T-helper 1 cell treated with Interleukin-12 subunit alpha and Interleukin-12 subunit beta and Interleukin-4 antibody, amounts not matched to agents 30 μg/mL and 1 μg/mL, for 36 hours (primary cell): ENCODE data around the gene ZNF316.
"Not testable (repeated sequence)": the region's sequence is repeated elsewhere in the genome, so short reads cannot be mapped to it uniquely, and the experiment has no call there.

ENCODE experiments used
- H3K27ac Mint-ChIP-seq: one replicate; pipeline ENCODE4 v1.8.0; 2021; ENCODE audit warnings: mild to moderate bottlenecking, mixed read lengths
- H3K27me3 Mint-ChIP-seq: one replicate; pipeline ENCODE4 v1.8.0; 2021; ENCODE audit warnings: low read depth, mixed read lengths
- H3K36me3 Mint-ChIP-seq: one replicate; pipeline ENCODE4 v1.8.0; 2021; ENCODE audit warnings: low read depth, mixed read lengths
- H3K4me1 Mint-ChIP-seq: one replicate; pipeline ENCODE4 v1.8.0; 2021; ENCODE audit warnings: low read depth, mixed read lengths
- H3K4me3 Mint-ChIP-seq: one replicate; pipeline ENCODE4 v1.8.0; 2021; ENCODE audit warnings: mild to moderate bottlenecking, moderate library complexity, mixed read lengths
- H3K9me3 Mint-ChIP-seq: one replicate; pipeline ENCODE4 v1.8.0; 2021; ENCODE audit warnings: mixed read lengths

The ZNF316 gene

GRCh38 chr7:6658618-6659345 lies 21.7 kb downstream of the ZNF316 start:
- Mint-ChIP-seq H3K27ac (no peak overlapping the region), H3K27me3 (peaks cover 8% of the 10 kb centered on the region), H3K4me1 (no peaks in the 10 kb centered on the region), H3K36me3 (peaks cover 9% of the 10 kb centered on the region), H3K4me3 (no peak overlapping the region), H3K9me3 (peaks cover 8% of the 10 kb centered on the region)

- not testable (repeated sequence) for H3K4me1 Mint-ChIP-seq, H3K4me3 Mint-ChIP-seq, H3K27me3 Mint-ChIP-seq, H3K27ac Mint-ChIP-seq
- H3K9me3 Mint-ChIP-seq: peaks cover 59% of the 10 kb centered on the region
- H3K36me3 Mint-ChIP-seq: peaks cover 10% of the 10 kb centered on the region
Measured at GRCh38 chr7:6670851-6671250, 33.7 kb downstream of the ZNF316 start.

GRCh38 chr7:6675807-6676405 lies 38.8 kb downstream of the ZNF316 start:
- Mint-ChIP-seq H3K27ac (no peak overlapping the region), H3K9me3 (peaks cover 70% of the 10 kb centered on the region), H3K27me3 (no peaks in the 10 kb centered on the region), H3K4me3 (no peak overlapping the region), H3K4me1 (no peaks in the 10 kb centered on the region), H3K36me3 (peaks cover 19% of the 10 kb centered on the region)

- Mint-ChIP-seq H3K27me3 (no peaks in the 10 kb centered on the region), H3K4me1 (no peaks in the 10 kb centered on the region), H3K36me3 (peaks cover 29% of the 10 kb centered on the region), H3K4me3 (no peak overlapping the region), H3K9me3 (peaks cover 85% of the 10 kb centered on the region), H3K27ac (no peak overlapping the region)
Measured at GRCh38 chr7:6680146-6680545, 43.0 kb downstream of the ZNF316 start.

GRCh38 chr7:6691103-6691502 lies 54.0 kb downstream of the ZNF316 start:
- peaks cover 2% of the 10 kb centered on the region for H3K4me1 Mint-ChIP-seq
- H3K27ac Mint-ChIP-seq: no peak overlapping the region
- H3K4me3 Mint-ChIP-seq: no peak overlapping the region
- peaks cover 34% of the 10 kb centered on the region for H3K36me3 Mint-ChIP-seq
- no peaks in the 10 kb centered on the region for H3K27me3 Mint-ChIP-seq
- H3K9me3 Mint-ChIP-seq: peaks cover 78% of the 10 kb centered on the region

- Mint-ChIP-seq H3K4me1 (peaks cover 2% of the 10 kb centered on the region), H3K36me3 (peaks cover 29% of the 10 kb centered on the region), H3K27ac (peak overlapping the region; percentile 6), H3K27me3 (no peaks in the 10 kb centered on the region), H3K9me3 (peaks cover 73% of the 10 kb centered on the region), H3K4me3 (peak overlapping the region; percentile 17)
Measured at GRCh38 chr7:6691609-6692106, 54.5 kb downstream of the ZNF316 start.

GRCh38 chr7:6700793-6701192 lies 63.7 kb downstream of the ZNF316 start:
- H3K36me3 Mint-ChIP-seq: peaks cover 46% of the 10 kb centered on the region
- no peaks in the 10 kb centered on the region for H3K27me3 Mint-ChIP-seq
- H3K4me3 Mint-ChIP-seq: no peak overlapping the region
- H3K4me1 Mint-ChIP-seq: peaks cover 20% of the 10 kb centered on the region
- H3K27ac Mint-ChIP-seq: no peak overlapping the region
- H3K9me3 Mint-ChIP-seq: peaks cover 52% of the 10 kb centered on the region

GRCh38 chr7:6701860-6702259 lies 64.7 kb downstream of the ZNF316 start:
- H3K27me3 Mint-ChIP-seq: no peaks in the 10 kb centered on the region
- H3K36me3 Mint-ChIP-seq: peaks cover 49% of the 10 kb centered on the region
- no peak overlapping the region for H3K4me3 Mint-ChIP-seq
- no peak overlapping the region for H3K27ac Mint-ChIP-seq
- H3K9me3 Mint-ChIP-seq: peaks cover 52% of the 10 kb centered on the region
- H3K4me1 Mint-ChIP-seq: peaks cover 24% of the 10 kb centered on the region
